SK-N-SH (cell line): Measurements from ENCODE around the gene COL20A1. TPM values are rescaled to one million over a fixed set of nuclear protein-coding genes. Genes with fewer than 3 reads are reported as not detected.

ENCODE experiments used
- CTCF ChIA-PET: fragments of 300-600, 350-600 bp; formaldehyde crosslinking; extraction: SDS; loops from one replicate; lab custom pipeline; 2021; lab: Yijun Ruan, JAX
- POLR2A ChIA-PET: fragments of 350-600 bp; sonication (Branson Sonifier 250); formaldehyde crosslinking; extraction: SDS; loops from one replicate; lab custom pipeline; 2020; ENCODE audit warnings: antibody characterized with exemption, inconsistent platforms; lab: Yijun Ruan, JAX
- DNase-seq: peaks from one replicate; pipeline ENCODE4 v3.0.0; 2012
- H2AFZ ChIP-seq: fragments of 200-600 bp; sonication (generic); 2 replicates; pipeline ENCODE4 v1.8.1; 2016; ENCODE audit warnings: antibody characterized with exemption, mild to moderate bottlenecking, low read depth
- H3F3A ChIP-seq: fragments of 200-600 bp; sonication (generic); replicated peaks from 2 replicates; pipeline ENCODE3; 2016; ENCODE audit warnings: antibody characterized with exemption, mild to moderate bottlenecking; ENCODE audit not compliant: insufficient read depth
- H3K27ac ChIP-seq, 2 experiments: fragments of 200-500 bp in 1 of 2; fragments of 200-600 bp in 1 of 2; sonication (Bioruptor generic) in 1 of 2; sonication (generic), shearing (Covaris generic) in 1 of 2; 2 replicates each; pipeline versions ENCODE4 v1.5.1 to v1.6.1; 2014 to 2016; ENCODE audit warnings: low read depth in 2 of 2, inconsistent platforms in 1 of 2, low read length in 1 of 2, mild to moderate bottlenecking in 1 of 2, mixed read lengths in 1 of 2
- H3K27me3 ChIP-seq: fragments of 200-600 bp; sonication (generic), shearing (Covaris generic); 2 replicates; pipeline ENCODE4 v1.6.1; 2016; ENCODE audit warnings: mixed run types; ENCODE audit not compliant: insufficient read depth
- H3K36me3 ChIP-seq, 2 experiments: fragments of 200-500 bp in 1 of 2; fragments of 200-600 bp in 1 of 2; sonication (Bioruptor generic) in 1 of 2; sonication (generic) in 1 of 2; replicated peaks in 1 of 2; 2 replicates each; pipeline versions ENCODE3 to v1.5.1; 2014 to 2016; ENCODE audit warnings: low read length in 1 of 2, mild to moderate bottlenecking in 1 of 2; ENCODE audit not compliant: insufficient read depth in 2 of 2, control insufficient read depth in 1 of 2
- H3K4me1 ChIP-seq, 2 experiments: fragments of 200-500 bp in 1 of 2; fragments of 200-600 bp in 1 of 2; sonication (Bioruptor generic) in 1 of 2; sonication (generic), shearing (Covaris generic) in 1 of 2; 2 replicates each; pipeline versions ENCODE4 v1.5.1 to v1.6.1; 2014 to 2016; ENCODE audit warnings: low read depth in 1 of 2, low read length in 1 of 2, mixed run types in 1 of 2; ENCODE audit not compliant: insufficient read depth in 2 of 2, control insufficient read depth in 1 of 2
- H3K4me2 ChIP-seq: fragments of 200-600 bp; sonication (generic), shearing (Covaris generic); 2 replicates; pipeline ENCODE4 v1.6.1; 2017; ENCODE audit warnings: mixed run types
- H3K4me3 ChIP-seq, 2 experiments: fragments of 200-500 bp in 1 of 2; fragments of 200-600 bp in 1 of 2; sonication (Bioruptor generic) in 1 of 2; sonication (generic), shearing (Covaris generic) in 1 of 2; 2 replicates each; pipeline versions ENCODE4 v1.5.1 to v1.8.1; 2014 to 2016; ENCODE audit warnings: low read depth in 2 of 2, inconsistent platforms in 1 of 2, low read length in 1 of 2, mild to moderate bottlenecking in 1 of 2, mixed read lengths in 1 of 2, moderate library complexity in 1 of 2
- H3K79me2 ChIP-seq: fragments of 200-600 bp; sonication (generic); 2 replicates; pipeline ENCODE4 v1.8.1; 2017; ENCODE audit warnings: mild to moderate bottlenecking; ENCODE audit not compliant: insufficient read depth
- H3K9ac ChIP-seq: fragments of 200-600 bp; sonication (generic); 2 replicates; pipeline ENCODE4 v1.6.1; 2017; ENCODE audit warnings: mixed run types
- H3K9me2 ChIP-seq: fragments of 200-600 bp; sonication (generic); 2 replicates; pipeline ENCODE4 v1.6.1; 2017; ENCODE audit warnings: mixed run types
- H3K9me3 ChIP-seq: fragments of 200-600 bp; sonication (generic); 2 replicates; pipeline ENCODE4 v1.6.1; 2017; ENCODE audit warnings: mixed run types, mild to moderate bottlenecking, moderate library complexity
- H4K20me1 ChIP-seq: fragments of 200-600 bp; sonication (generic); 2 replicates; pipeline ENCODE4 v1.6.1; 2017; ENCODE audit warnings: mild to moderate bottlenecking, mixed run types; ENCODE audit not compliant: insufficient read depth
- CHD2 ChIP-seq: fragments of 150-350 bp; IDR thresholded peaks from 2 replicates; pipeline ENCODE4 v1.6.1; 2018; ENCODE audit warnings: low read length; ENCODE audit not compliant: partially characterized antibody
- EP300 ChIP-seq, 2 experiments: IDR thresholded peaks; 2 replicates each; pipeline versions ENCODE4 v1.4.0 to v1.6.1; 2012; ENCODE audit warnings: borderline replicate concordance in 1 of 2, low read depth in 1 of 2, low read length in 1 of 2
- EZH2phosphoT487 ChIP-seq: fragments of 200-600 bp; sonication (generic); IDR thresholded peaks from 2 replicates; pipeline ENCODE4 v1.6.1; 2017; ENCODE audit warnings: low read depth, mixed run types, mild to moderate bottlenecking, antibody characterized with exemption, moderate library complexity, borderline replicate concordance
- FOSL2 ChIP-seq: IDR thresholded peaks from 2 replicates; pipeline ENCODE4 v1.4.0; 2012; ENCODE audit warnings: low read depth, mild to moderate bottlenecking, moderate library complexity, borderline replicate concordance
- GATA2 ChIP-seq: sonication (generic); formaldehyde crosslinking; IDR thresholded peaks from 2 replicates; pipeline ENCODE4 v1.5.0; 2020; ENCODE audit warnings: mild to moderate bottlenecking, missing genetic modification reagents
- MEF2A ChIP-seq: IDR thresholded peaks from 2 replicates; pipeline ENCODE4 v1.4.0; 2012; ENCODE audit warnings: low read depth, borderline replicate concordance
- POLR2AphosphoS5 ChIP-seq: IDR thresholded peaks from 2 replicates; pipeline ENCODE4 v1.6.1; 2012; ENCODE audit warnings: low read depth, low read length
- RAD21 ChIP-seq: IDR thresholded peaks from 2 replicates; pipeline ENCODE4 v1.6.1; 2012; ENCODE audit warnings: mild to moderate bottlenecking, low read length
- RCOR1 ChIP-seq: fragments of 150-350 bp; IDR thresholded peaks from 2 replicates; pipeline ENCODE4 v1.6.1; 2017; ENCODE audit warnings: antibody characterized with exemption, low read length
- SMC3 ChIP-seq: IDR thresholded peaks from 2 replicates; pipeline ENCODE4 v1.6.1; 2012; ENCODE audit warnings: low read depth, low read length, improper control_type of control experiment
- TAF1 ChIP-seq: IDR thresholded peaks from 2 replicates; pipeline ENCODE4 v1.6.1; 2012; ENCODE audit warnings: low read depth, mild to moderate bottlenecking, low read length, moderate library complexity, borderline replicate concordance
- TCF12 ChIP-seq: IDR thresholded peaks from 2 replicates; pipeline ENCODE4 v1.4.0; 2012
- TEAD4 ChIP-seq: IDR thresholded peaks from 2 replicates; pipeline ENCODE4 v1.4.0; 2012; ENCODE audit warnings: mild to moderate bottlenecking, borderline replicate concordance; ENCODE audit not compliant: insufficient read depth
- YY1 ChIP-seq: IDR thresholded peaks from 2 replicates; pipeline ENCODE4 v1.4.0; 2012; ENCODE audit warnings: low read depth, mild to moderate bottlenecking
- WGBS: methylation state at CpG from one replicate; pipeline ENCODE4 v1.1.6; 2017; ENCODE audit warnings: low lambda C conversion rate; 5-methylcytosine and 5-hydroxymethylcytosine counted together
- polyA plus RNA-seq, 3 experiments: library from polyadenylated mRNA; depleted of rRNA; stranded (reverse); fragments of >200 nt; gene quantifications; 2 replicates each; pipeline ENCODE4 v1.2.3, GENCODE V29; 2012
- TF ChIP-seq, protein P1 (sequence below): fragments of 150-350 bp; IDR thresholded peaks from 2 replicates; pipeline ENCODE4 v1.6.1; 2017; ENCODE audit warnings: antibody characterized with exemption, low read length, low read depth, borderline replicate concordance
- TF ChIP-seq, protein P2 (sequence below): IDR thresholded peaks from 2 replicates; pipeline ENCODE4 v1.4.0; 2012; ENCODE audit warnings: low read depth, borderline replicate concordance
- TF ChIP-seq, protein P3 (sequence below): IDR thresholded peaks from 2 replicates; pipeline ENCODE4; 2012
- TF ChIP-seq, protein P4 (sequence below): fragments of 200-600 bp; sonication (generic); IDR thresholded peaks from 2 replicates; pipeline ENCODE4 v1.6.1; 2017; ENCODE audit warnings: antibody characterized with exemption, mild to moderate bottlenecking, moderate library complexity

Gene COL20A1
- polyA plus RNA-seq, 1 of the 3 experiments (the other 2 are of a cell fraction), result not detected

DNA sequence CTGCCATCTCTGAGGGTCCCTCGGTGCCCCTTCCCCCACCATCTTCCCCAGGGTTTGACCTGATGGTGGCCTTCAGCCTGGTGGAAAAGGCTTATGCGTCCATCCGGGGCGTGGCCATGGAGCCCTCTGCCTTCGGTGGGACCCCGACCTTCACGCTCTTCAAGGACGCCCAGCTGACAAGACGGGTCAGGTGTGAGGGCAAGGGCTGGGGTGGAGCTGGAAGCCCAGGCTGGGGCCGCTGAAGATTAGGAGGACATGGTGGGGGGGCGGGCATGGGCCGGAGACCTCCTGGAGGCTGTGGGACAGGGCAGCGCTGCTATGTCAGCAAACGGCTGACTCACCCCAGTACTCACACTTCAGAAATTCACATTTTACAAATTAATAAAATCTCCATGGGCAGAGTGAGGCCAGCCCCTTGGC, 23.5 kb downstream of the COL20A1 start:
- WGBS, result 65% methylated on average over 12 of the region's 14 CpGs
- Histone ChIP-seq H3K27ac (no peak overlapping the region), H3K4me3 (no peak overlapping the region), H3K9me3 (no peaks in the 10 kb centered on the region), H2AFZ (no peak overlapping the region), H3K4me1 (no peaks in the 10 kb centered on the region), H3F3A (no peaks in the 10 kb centered on the region), H4K20me1 (no peaks in the 10 kb centered on the region), H3K36me3 (no peaks in the 10 kb centered on the region), H3K9ac (no peak overlapping the region), H3K79me2 (no peaks in the 10 kb centered on the region), H3K9me2 (no peaks in the 10 kb centered on the region), H3K4me2 (no peak overlapping the region), H3K27me3 (no peaks in the 10 kb centered on the region)
- CTCF ChIA-PET, result interaction anchor here (0.9 to 6.4 kb wide), 4 partner anchors 7 to 93 kb away, joined by 3 to 53 read pairs (median 24); no protein-coding TSS in a partner anchor
- TF ChIP-seq GATA2, result no peak
- no peak for TF ChIP-seq RAD21
- TF ChIP-seq, protein P1, sequence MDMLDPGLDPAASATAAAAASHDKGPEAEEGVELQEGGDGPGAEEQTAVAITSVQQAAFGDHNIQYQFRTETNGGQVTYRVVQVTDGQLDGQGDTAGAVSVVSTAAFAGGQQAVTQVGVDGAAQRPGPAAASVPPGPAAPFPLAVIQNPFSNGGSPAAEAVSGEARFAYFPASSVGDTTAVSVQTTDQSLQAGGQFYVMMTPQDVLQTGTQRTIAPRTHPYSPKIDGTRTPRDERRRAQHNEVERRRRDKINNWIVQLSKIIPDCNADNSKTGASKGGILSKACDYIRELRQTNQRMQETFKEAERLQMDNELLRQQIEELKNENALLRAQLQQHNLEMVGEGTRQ, result no peak
- TF ChIP-seq CHD2, result no peak
- TF ChIP-seq, protein P2, sequence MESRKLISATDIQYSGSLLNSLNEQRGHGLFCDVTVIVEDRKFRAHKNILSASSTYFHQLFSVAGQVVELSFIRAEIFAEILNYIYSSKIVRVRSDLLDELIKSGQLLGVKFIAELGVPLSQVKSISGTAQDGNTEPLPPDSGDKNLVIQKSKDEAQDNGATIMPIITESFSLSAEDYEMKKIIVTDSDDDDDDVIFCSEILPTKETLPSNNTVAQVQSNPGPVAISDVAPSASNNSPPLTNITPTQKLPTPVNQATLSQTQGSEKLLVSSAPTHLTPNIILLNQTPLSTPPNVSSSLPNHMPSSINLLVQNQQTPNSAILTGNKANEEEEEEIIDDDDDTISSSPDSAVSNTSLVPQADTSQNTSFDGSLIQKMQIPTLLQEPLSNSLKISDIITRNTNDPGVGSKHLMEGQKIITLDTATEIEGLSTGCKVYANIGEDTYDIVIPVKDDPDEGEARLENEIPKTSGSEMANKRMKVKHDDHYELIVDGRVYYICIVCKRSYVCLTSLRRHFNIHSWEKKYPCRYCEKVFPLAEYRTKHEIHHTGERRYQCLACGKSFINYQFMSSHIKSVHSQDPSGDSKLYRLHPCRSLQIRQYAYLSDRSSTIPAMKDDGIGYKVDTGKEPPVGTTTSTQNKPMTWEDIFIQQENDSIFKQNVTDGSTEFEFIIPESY, result no peak
- no peak for DNase-seq
- POLR2A ChIA-PET, result no interaction called here

DNA sequence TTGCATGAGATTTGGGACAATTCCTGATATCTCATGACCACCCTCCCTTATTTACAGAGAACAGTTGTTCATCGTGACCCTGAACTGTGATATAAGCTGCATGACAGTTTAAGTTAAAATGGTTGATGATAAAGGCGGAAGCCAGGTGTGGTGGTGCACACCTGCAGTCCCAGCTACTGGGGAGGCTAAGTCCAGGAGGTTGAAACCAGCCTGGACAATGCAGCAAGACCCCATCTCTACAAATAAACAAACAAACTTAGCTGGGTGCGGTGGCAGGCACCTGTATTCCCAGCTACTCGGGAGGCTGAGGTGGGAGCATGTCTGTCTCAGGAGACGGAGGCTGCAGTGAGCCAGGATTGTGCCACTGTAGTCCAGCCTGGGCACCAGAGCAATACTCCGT, 24.1 kb downstream of the COL20A1 start:
- H3K4me3 ChIP-seq, result no peak overlapping the region
- POLR2A ChIA-PET, result no interaction called here
- no peak overlapping the region for H3K27ac ChIP-seq
- no peaks in the 10 kb centered on the region for H3K9me2 ChIP-seq
- H3K9ac ChIP-seq, result no peak overlapping the region
- 76% methylated on average over 6 of the region's 6 CpGs for WGBS
- H2AFZ ChIP-seq, result no peak overlapping the region
- H3K4me1 ChIP-seq, result no peaks in the 10 kb centered on the region
- no peaks in the 10 kb centered on the region for H4K20me1 ChIP-seq
- H3F3A ChIP-seq, result no peaks in the 10 kb centered on the region
- no peaks in the 10 kb centered on the region for H3K27me3 ChIP-seq
- DNase-seq, result no peak
- H3K4me2 ChIP-seq, result no peak overlapping the region
- no peaks in the 10 kb centered on the region for H3K9me3 ChIP-seq
- no peaks in the 10 kb centered on the region for H3K79me2 ChIP-seq
- CTCF ChIA-PET, result interaction anchor here (0.9 to 6.4 kb wide), 5 partner anchors 8 to 94 kb away, joined by 3 to 53 read pairs (median 5); no protein-coding TSS in a partner anchor
- no peaks in the 10 kb centered on the region for H3K36me3 ChIP-seq
- TF ChIP-seq POLR2AphosphoS5, result no peak
- TF ChIP-seq RCOR1, result no peak
- TF ChIP-seq, protein P1, result no peak
- no peak for TF ChIP-seq TEAD4
- no peak for TF ChIP-seq GATA2
- no peak for TF ChIP-seq TCF12
- no peak for TF ChIP-seq EP300 (IDR thresholded peaks at IDR 0.05; ENCODE audit: borderline replicate concordance in 1 of 2, low read depth in 1 of 2, low read length in 1 of 2)
- TF ChIP-seq CHD2, result no peak
- TF ChIP-seq, protein P2, result no peak
- no peak for TF ChIP-seq FOSL2
- TF ChIP-seq YY1, result no peak
- no peak for TF ChIP-seq SMC3
- no peak for TF ChIP-seq MEF2A
- TF ChIP-seq, protein P3, sequence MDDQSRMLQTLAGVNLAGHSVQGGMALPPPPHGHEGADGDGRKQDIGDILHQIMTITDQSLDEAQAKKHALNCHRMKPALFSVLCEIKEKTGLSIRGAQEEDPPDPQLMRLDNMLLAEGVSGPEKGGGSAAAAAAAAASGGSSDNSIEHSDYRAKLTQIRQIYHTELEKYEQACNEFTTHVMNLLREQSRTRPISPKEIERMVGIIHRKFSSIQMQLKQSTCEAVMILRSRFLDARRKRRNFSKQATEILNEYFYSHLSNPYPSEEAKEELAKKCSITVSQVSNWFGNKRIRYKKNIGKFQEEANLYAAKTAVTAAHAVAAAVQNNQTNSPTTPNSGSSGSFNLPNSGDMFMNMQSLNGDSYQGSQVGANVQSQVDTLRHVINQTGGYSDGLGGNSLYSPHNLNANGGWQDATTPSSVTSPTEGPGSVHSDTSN, result no peak
- no peak for TF ChIP-seq TAF1
- no peak for TF ChIP-seq EZH2phosphoT487
- TF ChIP-seq, protein P4, sequence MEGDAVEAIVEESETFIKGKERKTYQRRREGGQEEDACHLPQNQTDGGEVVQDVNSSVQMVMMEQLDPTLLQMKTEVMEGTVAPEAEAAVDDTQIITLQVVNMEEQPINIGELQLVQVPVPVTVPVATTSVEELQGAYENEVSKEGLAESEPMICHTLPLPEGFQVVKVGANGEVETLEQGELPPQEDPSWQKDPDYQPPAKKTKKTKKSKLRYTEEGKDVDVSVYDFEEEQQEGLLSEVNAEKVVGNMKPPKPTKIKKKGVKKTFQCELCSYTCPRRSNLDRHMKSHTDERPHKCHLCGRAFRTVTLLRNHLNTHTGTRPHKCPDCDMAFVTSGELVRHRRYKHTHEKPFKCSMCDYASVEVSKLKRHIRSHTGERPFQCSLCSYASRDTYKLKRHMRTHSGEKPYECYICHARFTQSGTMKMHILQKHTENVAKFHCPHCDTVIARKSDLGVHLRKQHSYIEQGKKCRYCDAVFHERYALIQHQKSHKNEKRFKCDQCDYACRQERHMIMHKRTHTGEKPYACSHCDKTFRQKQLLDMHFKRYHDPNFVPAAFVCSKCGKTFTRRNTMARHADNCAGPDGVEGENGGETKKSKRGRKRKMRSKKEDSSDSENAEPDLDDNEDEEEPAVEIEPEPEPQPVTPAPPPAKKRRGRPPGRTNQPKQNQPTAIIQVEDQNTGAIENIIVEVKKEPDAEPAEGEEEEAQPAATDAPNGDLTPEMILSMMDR, result no peak
